Mammary epithelial cell (primary cell): ENCODE measurements around the gene MPIG6B.
"Not testable (repeated sequence)": the region's sequence is repeated elsewhere in the genome, so short reads cannot be mapped to it uniquely, and the experiment has no call there.

Source experiments
- CTCF ChIP-seq, 2 donors: IDR thresholded peaks in 1 of 2; conservative IDR thresholded peaks in 1 of 2; 2 replicates each; pipeline ENCODE4 v1.5.1; 2011 to 2012; ENCODE audit warnings: inconsistent platforms in 2 of 2, low read length in 2 of 2, mild to moderate bottlenecking in 2 of 2, control low read depth in 1 of 2, low read depth in 1 of 2; ENCODE audit not compliant: insufficient read depth in 1 of 2; ENCODE audit errors: extremely low read depth in 1 of 2
- EZH2 ChIP-seq: IDR thresholded peaks from 2 replicates; pipeline ENCODE4 v1.6.1; 2012; ENCODE audit warnings: low read length, inconsistent platforms, borderline replicate concordance

- not testable (repeated sequence) for TF ChIP-seq CTCF (conservative IDR thresholded peaks at IDR 0.05 in 1 of 2, IDR thresholded peaks at IDR 0.05 in 1 of 2; ENCODE audit: extremely low read depth in 1 of 2, insufficient read depth in 1 of 2, low read depth in 1 of 2, low read length in 2 of 2); EZH2
These were observed 14.0 kb upstream of the MPIG6B start for GRCh38 chr6:31709157-31709556.
